Stimulated activated CD8-positive, alpha-beta memory T cell treated with anti-CD3 and anti-CD28 coated beads, Interleukin-15, amount 100 ng/mL, for 48 hours (primary cell): ENCODE results near the gene TRMT10B.

Experiments used
- DNase-seq, 2 donors: peaks; one replicate each; pipeline ENCODE4 v3.0.0-alpha.2; 2020; ENCODE audit warnings: low read depth in 2 of 2

TRMT10B gene

GRCh38 chr9:37753489-37754190, at the start of gene TRMT10B:
TRMT10B (plus strand) TSS chr9:37753805; CDS start chr9:37761932, 8,127 bp downstream.
- peak; percentile 57 to 65 for DNase-seq

GRCh38 chr9:37705787-37706186, 47.8 kb upstream of the TRMT10B start:
- no peak for DNase-seq

- DNase-seq: no peak
Measured at GRCh38 chr9:37706290-37706689, 47.3 kb upstream of the TRMT10B start.

- DNase-seq: no peak
Measured at GRCh38 chr9:37707748-37708147, 45.9 kb upstream of the TRMT10B start.

GRCh38 chr9:37710046-37710445, 43.6 kb upstream of the TRMT10B start:
- no peak for DNase-seq

- DNase-seq: no peak
Measured at GRCh38 chr9:37715260-37715659, 38.3 kb upstream of the TRMT10B start.

- DNase-seq: no peak
Measured at GRCh38 chr9:37715991-37716505, 37.6 kb upstream of the TRMT10B start.

- no peak for DNase-seq
Measured at GRCh38 chr9:37719526-37719925, 34.1 kb upstream of the TRMT10B start.

GRCh38 chr9:37727013-37727412, 26.6 kb upstream of the TRMT10B start:
- no peak for DNase-seq

- DNase-seq: no peak
Measured at GRCh38 chr9:37729499-37729898, 24.1 kb upstream of the TRMT10B start.

GRCh38 chr9:37730256-37730655, 23.3 kb upstream of the TRMT10B start:
- no peak for DNase-seq

GRCh38 chr9:37730839-37731238, 22.8 kb upstream of the TRMT10B start:
- no peak for DNase-seq

- no peak for DNase-seq
Measured at GRCh38 chr9:37732086-37732741, 21.4 kb upstream of the TRMT10B start.

- no peak for DNase-seq
Measured at GRCh38 chr9:37732952-37733351, 20.7 kb upstream of the TRMT10B start.

- no peak for DNase-seq
Measured at GRCh38 chr9:37739222-37739621, 14.4 kb upstream of the TRMT10B start.

GRCh38 chr9:37740128-37740527, 13.5 kb upstream of the TRMT10B start:
- no peak for DNase-seq

GRCh38 chr9:37740631-37741328, 12.8 kb upstream of the TRMT10B start:
- DNase-seq: no peak

GRCh38 chr9:37745970-37746369, 7.6 kb upstream of the TRMT10B start:
- no peak for DNase-seq

GRCh38 chr9:37746448-37747270, 6.9 kb upstream of the TRMT10B start:
- DNase-seq: no peak

GRCh38 chr9:37747271-37747753, 6.3 kb upstream of the TRMT10B start:
- DNase-seq: peak; percentile 22 to 43

- no peak for DNase-seq
Measured at GRCh38 chr9:37749129-37749528, 4.5 kb upstream of the TRMT10B start.

- DNase-seq: no peak
Measured at GRCh38 chr9:37751186-37751585, 2.4 kb upstream of the TRMT10B start.
